Cardiac septum (tissue), 1 donor: ENCODE results near the gene FNDC11. TPM values are rescaled to one million over a fixed set of nuclear protein-coding genes. Genes with fewer than 3 reads are reported as not detected.

Source experiments
- total RNA-seq: library from RNA; stranded (reverse); fragmentation: NEBNext Ultra II Directional; extraction: Animal tissue kit (Norgen Biotek cat#: 25700); gene quantifications from one replicate; pipeline ENCODE4 v1.2.1, GENCODE V29; 2021
- donor health status: DM: no; HTN: no; CAD: no.

FNDC11 gene
- total RNA-seq, 1 donor from 2014 or later, result not detected

Other genes starting within 250 kb of the FNDC11 start
- gene CHRNA4, start 192.8 kb upstream of the FNDC11 start, total RNA-seq, result 0.16 TPM
- 0.86 TPM for gene KCNQ2, start 81.5 kb upstream of the FNDC11 start, total RNA-seq
- gene EEF1A2, start 55.1 kb upstream of the FNDC11 start, total RNA-seq, result 1,211 TPM
- 438 TPM for gene PPDPF, start 33.4 kb upstream of the FNDC11 start, total RNA-seq
- gene PTK6, start 16.8 kb upstream of the FNDC11 start, total RNA-seq, result not detected
- not detected for gene SRMS, start 6.4 kb upstream of the FNDC11 start, total RNA-seq
- 12.1 TPM for gene HELZ2, start 20.1 kb downstream of the FNDC11 start, total RNA-seq
- 6.8 TPM for gene GMEB2, start 72.9 kb downstream of the FNDC11 start, total RNA-seq
- gene STMN3, start 99.3 kb downstream of the FNDC11 start, total RNA-seq, result 8.8 TPM
- 10.5 TPM for gene RTEL1, start 104.2 kb downstream of the FNDC11 start, total RNA-seq
- gene TNFRSF6B, start 142.5 kb downstream of the FNDC11 start, total RNA-seq, result not detected
- gene ARFRP1, start 153.8 kb downstream of the FNDC11 start, total RNA-seq, result 40.3 TPM
- 16.7 TPM for gene ZGPAT, start 153.9 kb downstream of the FNDC11 start, total RNA-seq
- 5.0 TPM for gene LIME1, start 182.5 kb downstream of the FNDC11 start, total RNA-seq
- 67.8 TPM for gene SLC2A4RG, start 185.6 kb downstream of the FNDC11 start, total RNA-seq